Epithelial cell of esophagus (primary cell): ENCODE results near the gene COG7.
"Not testable (repeated sequence)": the region's sequence is repeated elsewhere in the genome, so short reads cannot be mapped to it uniquely, and the experiment has no call there.

Source experiments
- DNase-seq: peaks from one replicate; pipeline ENCODE4 v3.0.0; 2010; ENCODE audit warnings: low read depth
- H3K4me3 ChIP-seq: 2 replicates; pipeline ENCODE4 v1.5.1; 2011; ENCODE audit warnings: mild to moderate bottlenecking, low read length, control low read depth
- CTCF ChIP-seq: IDR thresholded peaks from 2 replicates; pipeline ENCODE4 v1.5.1; 2011; ENCODE audit warnings: low read depth, mild to moderate bottlenecking, low read length, control low read depth, inconsistent platforms; ENCODE audit not compliant: insufficient read depth; ENCODE audit errors: missing control alignments

COG7 gene

GRCh38 chr16:23389201-23389600, 63.8 kb downstream of the COG7 start:
- H3K4me3 ChIP-seq = no peak overlapping the region
- no peak for TF ChIP-seq CTCF
- DNase-seq = no peak

- H3K4me3 ChIP-seq = no peak overlapping the region
- no peak for TF ChIP-seq CTCF
- no peak for DNase-seq
Measured at GRCh38 chr16:23388786-23389185, 64.2 kb downstream of the COG7 start.

GRCh38 chr16:23387666-23388065, 65.3 kb downstream of the COG7 start:
- DNase-seq = no peak
- TF ChIP-seq CTCF = no peak

GRCh38 chr16:23385441-23385840, 67.5 kb downstream of the COG7 start:
- no peak for DNase-seq
- H3K4me3 ChIP-seq = no peak overlapping the region
- TF ChIP-seq CTCF = no peak

More at GRCh38 chr16:23387666-23388065, 65.3 kb downstream of the COG7 start:
- H3K4me3 ChIP-seq = no peak overlapping the region

- DNase-seq = peak; percentile 78
- H3K4me3 ChIP-seq = no peak overlapping the region
- no peak for TF ChIP-seq CTCF
Measured at GRCh38 chr16:23384878-23385277, 68.1 kb downstream of the COG7 start.

GRCh38 chr16:23383881-23384280, 69.1 kb downstream of the COG7 start:
- H3K4me3 ChIP-seq = no peak overlapping the region
- no peak for DNase-seq
- TF ChIP-seq CTCF = no peak

GRCh38 chr16:23382279-23382678, 70.7 kb downstream of the COG7 start:
- no peak for TF ChIP-seq CTCF
- no peak for DNase-seq
- no peak overlapping the region for H3K4me3 ChIP-seq

GRCh38 chr16:23381702-23382101, 71.3 kb downstream of the COG7 start:
- DNase-seq, H3K4me3 ChIP-seq: not testable (repeated sequence)
